NCI-H748 treated with DMSO at 0.1 percent for 48 hours (cell line): Measurements from ENCODE around the gene BIVM.

ENCODE experiments used
- DNase-seq: peaks from one replicate; lab custom pipeline; 2025; lab: John Stamatoyannopoulos, UW

The BIVM gene

DNA sequence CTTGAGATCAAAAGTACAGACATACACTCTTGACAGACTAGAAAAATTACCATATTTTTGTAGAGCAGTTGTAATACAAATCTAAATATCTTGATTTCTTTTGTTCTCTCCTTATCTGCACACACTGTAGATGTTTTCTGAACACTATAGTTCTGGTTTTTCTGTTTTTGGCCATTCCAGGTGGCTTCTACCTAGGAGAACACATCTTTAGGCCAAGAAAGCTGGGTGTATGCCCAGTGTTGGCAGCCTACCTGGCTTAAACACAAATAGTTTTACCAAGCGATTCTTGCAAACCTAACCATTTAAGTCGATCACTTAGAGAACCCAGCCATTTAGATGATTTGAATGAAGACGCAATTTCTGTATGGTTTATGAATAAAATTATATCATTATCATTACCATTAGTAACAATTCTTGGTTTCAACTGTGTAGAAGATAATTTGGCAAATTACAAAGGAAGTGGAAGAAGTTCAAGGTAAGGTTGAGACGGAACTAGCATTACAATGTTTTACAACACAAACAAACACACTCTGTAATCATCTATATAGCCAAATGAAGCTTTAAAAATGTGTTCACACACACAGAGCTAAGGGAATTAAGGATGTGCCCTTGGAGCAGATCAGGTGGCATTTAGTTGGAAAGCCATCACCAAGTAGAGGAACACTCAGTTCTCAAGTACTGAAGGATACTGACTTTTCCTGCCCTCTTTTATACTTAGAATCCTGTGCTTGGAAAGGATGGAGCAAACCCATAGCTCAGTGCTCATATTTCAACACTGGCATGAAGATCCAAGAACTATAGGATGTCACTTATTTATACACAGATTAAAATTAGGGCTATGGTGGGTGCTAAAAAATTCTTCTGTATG lies 83.1 kb downstream of the BIVM start:
- no peak for DNase-seq
